Activated CD4-positive, alpha-beta T cell treated with anti-CD3 and anti-CD28 coated beads for 24 hours (primary cell): ENCODE results near the gene SUDS3.
"Not testable (repeated sequence)": the region's sequence is repeated elsewhere in the genome, so short reads cannot be mapped to it uniquely, and the experiment has no call there.

Experiments
- DNase-seq, 2 donors: peaks; one replicate each; pipeline ENCODE4 v3.0.0-alpha.2; 2020; ENCODE audit warnings: low read depth in 2 of 2

The SUDS3 gene, protein sequence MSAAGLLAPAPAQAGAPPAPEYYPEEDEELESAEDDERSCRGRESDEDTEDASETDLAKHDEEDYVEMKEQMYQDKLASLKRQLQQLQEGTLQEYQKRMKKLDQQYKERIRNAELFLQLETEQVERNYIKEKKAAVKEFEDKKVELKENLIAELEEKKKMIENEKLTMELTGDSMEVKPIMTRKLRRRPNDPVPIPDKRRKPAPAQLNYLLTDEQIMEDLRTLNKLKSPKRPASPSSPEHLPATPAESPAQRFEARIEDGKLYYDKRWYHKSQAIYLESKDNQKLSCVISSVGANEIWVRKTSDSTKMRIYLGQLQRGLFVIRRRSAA

GRCh38 chr12:118376089-118377020 is at the start of gene SUDS3:
Gene SUDS3, plus strand, starts transcription at chr12:118376555. Its CDS starts 137 bp downstream, at chr12:118376692.
- DNase-seq = peak; percentile 92 to 96

GRCh38 chr12:118326991-118327390 is 49.4 kb upstream of the SUDS3 start:
- no peak for DNase-seq

DNA sequence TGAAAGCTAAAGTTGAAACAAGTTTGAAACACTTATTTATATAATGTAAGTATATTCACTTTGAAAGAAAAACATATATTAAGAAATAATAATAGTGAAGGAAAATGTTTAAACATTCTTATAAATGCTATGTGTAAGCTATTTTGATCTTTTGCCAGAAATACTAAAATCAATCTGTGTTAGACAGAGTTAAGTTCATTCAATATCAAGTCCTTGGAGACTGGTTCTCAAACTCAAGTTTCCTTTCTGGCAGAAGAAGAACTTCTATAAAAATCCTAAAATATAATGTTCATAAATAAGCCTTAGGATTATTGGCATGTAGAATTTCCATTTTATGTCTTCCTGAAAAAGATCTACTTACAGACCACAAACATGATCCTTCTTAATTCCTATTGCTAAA is 49.0 kb upstream of the SUDS3 start:
- DNase-seq = no peak

GRCh38 chr12:118328486-118329330 is 47.6 kb upstream of the SUDS3 start:
- DNase-seq = no peak

DNA sequence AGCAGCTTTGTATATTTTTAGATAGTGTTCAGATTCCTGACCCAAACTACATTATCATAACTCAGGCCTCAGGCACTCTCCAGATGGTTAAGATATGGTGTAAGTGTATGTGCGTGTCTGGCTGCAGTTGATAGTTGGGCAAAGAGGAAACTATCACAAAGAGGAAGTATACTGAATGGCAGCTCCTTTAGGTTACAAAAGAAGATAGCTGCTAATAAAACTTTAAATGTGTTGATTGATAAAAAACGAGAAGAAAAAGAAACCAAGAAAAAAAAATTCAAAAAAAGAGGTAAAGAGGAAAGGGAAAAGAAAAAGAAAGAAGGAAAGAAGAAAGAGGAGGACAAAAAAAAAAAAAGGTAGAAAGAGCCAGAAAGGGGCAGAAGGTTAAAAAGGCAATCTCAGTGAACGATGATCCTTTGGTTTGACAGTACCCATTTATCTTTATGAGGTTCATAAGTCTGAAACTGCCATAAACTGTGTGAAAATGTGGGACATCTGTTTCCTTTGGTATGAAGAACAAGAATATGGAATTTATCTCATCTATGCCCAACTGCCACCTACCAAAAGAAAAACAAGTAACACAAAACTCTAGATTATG is 45.8 kb upstream of the SUDS3 start:
- DNase-seq = no peak

GRCh38 chr12:118332511-118332910 is 43.8 kb upstream of the SUDS3 start:
- no peak for DNase-seq

DNA sequence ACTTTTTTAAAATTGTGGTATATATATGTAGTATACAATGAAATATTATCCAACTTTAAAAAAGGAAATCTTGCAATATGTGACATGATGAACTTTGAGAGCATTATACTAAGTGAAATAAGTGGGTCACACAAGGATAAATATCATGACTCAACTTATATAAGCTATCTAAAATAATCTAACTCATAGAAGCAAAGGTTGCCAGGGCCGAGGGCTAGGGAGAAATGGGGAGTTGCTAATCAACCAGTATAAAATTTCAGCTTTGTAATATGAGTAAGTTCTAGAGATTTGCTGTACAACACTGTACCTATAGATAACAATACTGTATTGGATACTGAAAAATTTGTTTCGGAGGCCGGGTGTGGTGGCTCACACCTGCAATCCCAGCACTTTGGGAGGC is 42.1 kb upstream of the SUDS3 start:
- DNase-seq = no peak

DNA sequence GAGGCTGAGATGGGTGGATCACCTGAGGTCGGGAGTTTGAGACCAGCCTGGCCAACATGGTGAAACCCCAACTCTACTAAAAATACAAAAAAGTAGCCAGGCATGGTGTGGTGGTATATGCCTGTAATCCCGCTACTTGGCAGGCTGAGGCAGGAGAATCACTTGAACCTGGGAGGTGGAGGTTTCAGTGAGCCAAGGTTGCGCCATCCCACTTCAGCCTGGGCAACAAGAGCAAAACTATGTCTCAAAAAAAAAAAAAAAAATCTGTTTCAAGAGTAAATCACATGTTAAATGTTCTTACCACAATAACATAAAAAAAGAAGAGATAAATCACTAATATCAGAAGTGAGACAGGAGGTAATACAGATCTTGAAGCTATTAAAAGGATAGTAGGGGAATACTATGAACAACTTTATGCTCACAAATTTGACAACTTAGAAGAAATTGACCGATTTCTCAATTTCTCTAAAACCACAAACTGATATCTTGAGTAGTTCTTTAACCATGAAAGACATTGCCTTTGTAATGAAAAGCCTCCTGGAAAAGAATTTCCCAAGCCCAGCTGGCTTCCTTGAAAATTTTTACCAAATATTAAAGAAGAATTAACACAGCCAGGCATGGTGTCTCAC is 41.3 kb upstream of the SUDS3 start:
- DNase-seq = no peak

GRCh38 chr12:118336123-118336522 is 40.2 kb upstream of the SUDS3 start:
- DNase-seq = no peak

- no peak for DNase-seq
Measured at GRCh38 chr12:118337194-118337838, 39.0 kb upstream of the SUDS3 start.

GRCh38 chr12:118342090-118342489 is 34.3 kb upstream of the SUDS3 start:
- DNase-seq = no peak

- no peak for DNase-seq
Measured at GRCh38 chr12:118344829-118345228, 31.5 kb upstream of the SUDS3 start.

GRCh38 chr12:118345355-118345754 is 31.0 kb upstream of the SUDS3 start:
- no peak for DNase-seq

DNA sequence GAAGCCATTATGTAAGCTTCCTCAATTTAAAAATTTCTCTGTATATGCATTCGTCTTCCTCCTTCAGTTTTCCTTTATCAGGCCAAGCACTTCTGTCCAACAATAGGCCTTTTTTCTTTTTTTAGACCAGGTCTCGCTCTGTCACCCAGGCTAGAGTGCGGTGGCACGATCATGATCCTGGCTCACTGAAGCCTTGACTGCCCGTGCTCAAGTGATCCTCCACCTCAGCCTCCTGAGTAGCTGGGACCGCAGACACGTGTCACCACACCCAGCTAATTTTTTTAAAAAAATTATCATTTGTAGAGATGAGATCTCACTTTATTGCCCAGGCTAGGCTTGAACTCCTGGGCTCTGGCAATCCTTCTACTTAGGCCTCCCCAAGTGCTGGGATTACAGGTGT is 29.5 kb upstream of the SUDS3 start:
- DNase-seq = no peak

GRCh38 chr12:118347916-118348315 is 28.4 kb upstream of the SUDS3 start:
- DNase-seq = no peak

- no peak for DNase-seq
Measured at GRCh38 chr12:118350908-118351559, 25.3 kb upstream of the SUDS3 start.

GRCh38 chr12:118353721-118354120 is 22.6 kb upstream of the SUDS3 start:
- no peak for DNase-seq

- DNase-seq = not testable (repeated sequence)
Measured at GRCh38 chr12:118354503-118354902, 21.9 kb upstream of the SUDS3 start.

DNA sequence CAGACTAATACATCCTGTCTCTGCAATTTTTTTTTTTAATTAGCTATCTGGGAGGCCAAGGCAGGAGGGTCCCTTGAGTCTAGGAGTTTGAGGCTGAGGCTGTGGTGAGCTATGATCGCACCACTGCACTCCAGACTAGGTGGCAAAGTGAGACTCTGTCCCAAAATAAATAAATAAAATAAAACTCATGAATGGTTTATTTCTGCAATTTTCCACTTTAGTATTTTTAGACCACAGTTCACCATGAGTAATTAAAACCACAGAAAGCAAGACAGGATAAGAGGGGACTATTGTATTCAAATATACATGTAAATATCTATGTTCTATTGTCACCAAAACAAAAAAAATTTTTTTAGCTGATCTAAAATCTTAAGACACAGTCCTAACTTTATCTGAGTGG is 21.5 kb upstream of the SUDS3 start:
- DNase-seq = no peak

- DNase-seq = no peak
Measured at GRCh38 chr12:118355843-118356242, 20.5 kb upstream of the SUDS3 start.
